Karpas-422 (cell line): ENCODE results near the gene TASP1. TPM values are rescaled to one million over a fixed set of nuclear protein-coding genes. Genes with fewer than 3 reads are reported as not detected.

Experiments
- DNase-seq: peaks from one replicate; pipeline ENCODE4 v3.0.0-alpha.2; 2015
- H2AFZ ChIP-seq: fragments of 200-600 bp; sonication (generic); 2 replicates; pipeline ENCODE4 v1.6.1; 2014; ENCODE audit warnings: antibody characterized with exemption, low read length, mixed read lengths
- H3K27ac ChIP-seq: fragments of 200-600 bp; sonication (generic); 2 replicates; pipeline ENCODE4 v1.5.1; 2014; ENCODE audit warnings: mild to moderate bottlenecking, low read length, moderate library complexity
- H3K27me3 ChIP-seq: fragments of 200-600 bp; sonication (generic); 2 replicates; pipeline ENCODE4 v1.6.1; 2014; ENCODE audit warnings: low read length, mixed read lengths
- H3K36me3 ChIP-seq: fragments of 200-600 bp; sonication (generic); 2 replicates; pipeline ENCODE4 v1.6.1; 2014; ENCODE audit warnings: low read length, mixed read lengths; ENCODE audit not compliant: insufficient read depth
- H3K4me1 ChIP-seq: fragments of 200-600 bp; sonication (generic); 2 replicates; pipeline ENCODE4 v1.6.1; 2014; ENCODE audit warnings: mild to moderate bottlenecking, low read length, mixed read lengths
- H3K4me2 ChIP-seq: fragments of 200-600 bp; sonication (generic); 2 replicates; pipeline ENCODE4 v1.6.1; 2014; ENCODE audit warnings: low read length, low read depth, mild to moderate bottlenecking; ENCODE audit not compliant: poor library complexity, severe bottlenecking
- H3K4me3 ChIP-seq: fragments of 200-600 bp; sonication (generic); 2 replicates; pipeline ENCODE4 v1.5.1; 2014; ENCODE audit warnings: mild to moderate bottlenecking, antibody characterized with exemption, low read length, mixed read lengths
- H3K79me2 ChIP-seq: fragments of 200-600 bp; sonication (generic); 2 replicates; pipeline ENCODE4 v1.6.1; 2014; ENCODE audit warnings: mild to moderate bottlenecking, low read length, mixed read lengths
- H3K9ac ChIP-seq: fragments of 200-600 bp; sonication (generic); 2 replicates; pipeline ENCODE4 v1.6.0; 2014; ENCODE audit warnings: low read length
- H3K9me2 ChIP-seq: fragments of 200-600 bp; sonication (generic), shearing (Covaris generic); replicated peaks from 2 replicates; pipeline ENCODE4 v1.6.0; 2014; ENCODE audit warnings: mild to moderate bottlenecking, low read length, moderate library complexity; ENCODE audit not compliant: insufficient read depth
- H3K9me3 ChIP-seq: fragments of 300-700, 200-600 bp; sonication (generic); 2 replicates; pipeline ENCODE4 v1.6.1; 2014; ENCODE audit warnings: low read length, mixed read lengths
- H4K20me1 ChIP-seq: fragments of 200-600 bp; sonication (generic); 2 replicates; pipeline ENCODE4 v1.6.1; 2014; ENCODE audit warnings: mild to moderate bottlenecking, antibody characterized with exemption, low read length, low read depth; ENCODE audit not compliant: insufficient read depth
- total RNA-seq: library from RNA; depleted of rRNA; stranded (reverse); fragments of >200 nt; shearing (Covaris generic); gene quantifications from 2 replicates; pipeline ENCODE4 v1.2.3, GENCODE V29; 2014; ENCODE audit warnings: low replicate concordance

The TASP1 gene
- total RNA-seq, 1 experiment from 2014 or later, result 13.6 TPM

GRCh38 chr20:13441388-13441787 lies 197.3 kb downstream of the TASP1 start:
- Histone ChIP-seq H3K36me3 (no peaks in the 10 kb centered on the region), H3K4me3 (no peak overlapping the region), H3K79me2 (no peaks in the 10 kb centered on the region), H3K27me3 (no peaks in the 10 kb centered on the region), H3K4me2 (no peak overlapping the region), H3K27ac (no peak overlapping the region), H3K9me2 (no peaks in the 10 kb centered on the region), H2AFZ (no peak overlapping the region), H3K9me3 (no peaks in the 10 kb centered on the region), H3K4me1 (no peaks in the 10 kb centered on the region), H4K20me1 (no peaks in the 10 kb centered on the region), H3K9ac (no peak overlapping the region)
- no peak for DNase-seq

GRCh38 chr20:13436530-13436929 lies 202.2 kb downstream of the TASP1 start:
- Histone ChIP-seq H2AFZ (no peak overlapping the region), H3K36me3 (no peaks in the 10 kb centered on the region), H3K27ac (no peak overlapping the region), H3K9me3 (no peaks in the 10 kb centered on the region), H3K27me3 (no peaks in the 10 kb centered on the region), H3K4me3 (no peak overlapping the region), H3K4me2 (no peak overlapping the region), H3K79me2 (no peaks in the 10 kb centered on the region), H3K9me2 (no peaks in the 10 kb centered on the region), H4K20me1 (no peaks in the 10 kb centered on the region), H3K9ac (no peak overlapping the region), H3K4me1 (no peaks in the 10 kb centered on the region)
- DNase-seq, result no peak

GRCh38 chr20:13432126-13432525 lies 206.6 kb downstream of the TASP1 start:
- H3K36me3 ChIP-seq, result no peaks in the 10 kb centered on the region
- DNase-seq, result no peak

GRCh38 chr20:13430346-13431002 lies 208.3 kb downstream of the TASP1 start:
- Histone ChIP-seq H3K4me1 (no peaks in the 10 kb centered on the region), H3K4me2 (no peak overlapping the region), H2AFZ (no peak overlapping the region), H3K9me3 (no peaks in the 10 kb centered on the region), H3K27ac (no peak overlapping the region), H3K9ac (no peak overlapping the region), H3K9me2 (no peaks in the 10 kb centered on the region), H3K79me2 (no peaks in the 10 kb centered on the region), H3K27me3 (no peaks in the 10 kb centered on the region), H4K20me1 (no peaks in the 10 kb centered on the region), H3K36me3 (no peaks in the 10 kb centered on the region), H3K4me3 (no peak overlapping the region)
- DNase-seq, result no peak

More at GRCh38 chr20:13432126-13432525, 206.6 kb downstream of the TASP1 start:
- H2AFZ ChIP-seq, result no peak overlapping the region
- no peaks in the 10 kb centered on the region for H3K27me3 ChIP-seq
- H3K9me2 ChIP-seq, result no peaks in the 10 kb centered on the region
- no peaks in the 10 kb centered on the region for H3K79me2 ChIP-seq
- no peaks in the 10 kb centered on the region for H3K4me1 ChIP-seq
- H4K20me1 ChIP-seq, result no peaks in the 10 kb centered on the region
- H3K27ac ChIP-seq, result no peak overlapping the region
- H3K4me2 ChIP-seq, result no peak overlapping the region
- no peak overlapping the region for H3K4me3 ChIP-seq
- no peak overlapping the region for H3K9ac ChIP-seq
- no peaks in the 10 kb centered on the region for H3K9me3 ChIP-seq

- no peak overlapping the region for H2AFZ ChIP-seq
- H3K9ac ChIP-seq, result no peak overlapping the region
- no peaks in the 10 kb centered on the region for H3K36me3 ChIP-seq
- no peak overlapping the region for H3K27ac ChIP-seq
- no peak overlapping the region for H3K4me3 ChIP-seq
- no peaks in the 10 kb centered on the region for H3K4me1 ChIP-seq
- H3K79me2 ChIP-seq, result no peaks in the 10 kb centered on the region
- no peaks in the 10 kb centered on the region for H4K20me1 ChIP-seq
- DNase-seq, result no peak
- no peaks in the 10 kb centered on the region for H3K27me3 ChIP-seq
- H3K4me2 ChIP-seq, result no peak overlapping the region
- no peaks in the 10 kb centered on the region for H3K9me3 ChIP-seq
- H3K9me2 ChIP-seq, result no peaks in the 10 kb centered on the region
Observed at GRCh38 chr20:13428684-13429083, 210.0 kb downstream of the TASP1 start.

GRCh38 chr20:13426870-13427269 lies 211.9 kb downstream of the TASP1 start:
- Histone ChIP-seq H3K9me2 (no peaks in the 10 kb centered on the region), H3K27me3 (no peaks in the 10 kb centered on the region), H3K4me2 (no peak overlapping the region), H4K20me1 (no peaks in the 10 kb centered on the region), H2AFZ (no peak overlapping the region), H3K27ac (no peak overlapping the region), H3K4me1 (no peaks in the 10 kb centered on the region), H3K9ac (no peak overlapping the region), H3K4me3 (no peak overlapping the region), H3K36me3 (no peaks in the 10 kb centered on the region), H3K9me3 (no peaks in the 10 kb centered on the region), H3K79me2 (no peaks in the 10 kb centered on the region)
- no peak for DNase-seq

- Histone ChIP-seq H3K9ac (no peak overlapping the region), H3K4me2 (no peak overlapping the region), H2AFZ (no peak overlapping the region), H3K27me3 (no peaks in the 10 kb centered on the region), H3K4me3 (no peak overlapping the region), H3K4me1 (no peaks in the 10 kb centered on the region), H3K79me2 (no peaks in the 10 kb centered on the region), H3K27ac (no peak overlapping the region), H3K9me2 (no peaks in the 10 kb centered on the region), H3K36me3 (no peaks in the 10 kb centered on the region), H3K9me3 (no peaks in the 10 kb centered on the region), H4K20me1 (no peaks in the 10 kb centered on the region)
- DNase-seq, result no peak
Observed at GRCh38 chr20:13425381-13426135, 213.2 kb downstream of the TASP1 start.

GRCh38 chr20:13424174-13424833 lies 214.4 kb downstream of the TASP1 start:
- no peaks in the 10 kb centered on the region for H3K79me2 ChIP-seq
- no peak overlapping the region for H3K4me2 ChIP-seq
- H3K27ac ChIP-seq, result no peak overlapping the region
- no peaks in the 10 kb centered on the region for H3K4me1 ChIP-seq
- H3K9ac ChIP-seq, result no peak overlapping the region
- H3K4me3 ChIP-seq, result no peak overlapping the region
- H3K9me2 ChIP-seq, result no peaks in the 10 kb centered on the region
- no peaks in the 10 kb centered on the region for H3K27me3 ChIP-seq
- H2AFZ ChIP-seq, result no peak overlapping the region
- no peak for DNase-seq
- H3K9me3 ChIP-seq, result no peaks in the 10 kb centered on the region
- no peaks in the 10 kb centered on the region for H4K20me1 ChIP-seq
- no peaks in the 10 kb centered on the region for H3K36me3 ChIP-seq
